ENCODE data around the gene KIF13A.

DNA sequence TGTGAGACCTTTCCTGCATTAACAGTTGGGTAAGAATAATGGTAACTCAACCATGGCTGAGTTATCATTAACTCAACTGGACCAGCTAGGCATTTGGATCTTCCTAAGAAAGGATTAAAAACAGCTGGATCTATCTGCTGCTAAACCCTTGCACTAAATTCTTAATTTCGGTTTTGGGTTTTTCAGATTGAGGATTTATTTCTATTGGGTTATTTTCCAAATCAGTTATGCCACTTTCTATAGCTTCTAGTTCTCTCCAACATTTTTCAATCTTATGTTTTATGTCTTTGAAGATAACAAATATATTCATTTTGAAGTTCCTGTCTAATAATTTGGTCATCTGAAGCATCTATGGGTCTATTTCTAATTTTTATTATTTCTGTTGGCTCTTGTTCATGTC lies 92.5 kb downstream of the KIF13A start:
- no peak for TF ChIP-seq EZH2phosphoT487 (IDR thresholded peaks at IDR 0.05)
- TF ChIP-seq, protein P1, sequence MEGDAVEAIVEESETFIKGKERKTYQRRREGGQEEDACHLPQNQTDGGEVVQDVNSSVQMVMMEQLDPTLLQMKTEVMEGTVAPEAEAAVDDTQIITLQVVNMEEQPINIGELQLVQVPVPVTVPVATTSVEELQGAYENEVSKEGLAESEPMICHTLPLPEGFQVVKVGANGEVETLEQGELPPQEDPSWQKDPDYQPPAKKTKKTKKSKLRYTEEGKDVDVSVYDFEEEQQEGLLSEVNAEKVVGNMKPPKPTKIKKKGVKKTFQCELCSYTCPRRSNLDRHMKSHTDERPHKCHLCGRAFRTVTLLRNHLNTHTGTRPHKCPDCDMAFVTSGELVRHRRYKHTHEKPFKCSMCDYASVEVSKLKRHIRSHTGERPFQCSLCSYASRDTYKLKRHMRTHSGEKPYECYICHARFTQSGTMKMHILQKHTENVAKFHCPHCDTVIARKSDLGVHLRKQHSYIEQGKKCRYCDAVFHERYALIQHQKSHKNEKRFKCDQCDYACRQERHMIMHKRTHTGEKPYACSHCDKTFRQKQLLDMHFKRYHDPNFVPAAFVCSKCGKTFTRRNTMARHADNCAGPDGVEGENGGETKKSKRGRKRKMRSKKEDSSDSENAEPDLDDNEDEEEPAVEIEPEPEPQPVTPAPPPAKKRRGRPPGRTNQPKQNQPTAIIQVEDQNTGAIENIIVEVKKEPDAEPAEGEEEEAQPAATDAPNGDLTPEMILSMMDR (IDR thresholded peaks at IDR 0.05): no peak
